ENCODE data around the gene CLIC6.

The CLIC6 gene

DNA sequence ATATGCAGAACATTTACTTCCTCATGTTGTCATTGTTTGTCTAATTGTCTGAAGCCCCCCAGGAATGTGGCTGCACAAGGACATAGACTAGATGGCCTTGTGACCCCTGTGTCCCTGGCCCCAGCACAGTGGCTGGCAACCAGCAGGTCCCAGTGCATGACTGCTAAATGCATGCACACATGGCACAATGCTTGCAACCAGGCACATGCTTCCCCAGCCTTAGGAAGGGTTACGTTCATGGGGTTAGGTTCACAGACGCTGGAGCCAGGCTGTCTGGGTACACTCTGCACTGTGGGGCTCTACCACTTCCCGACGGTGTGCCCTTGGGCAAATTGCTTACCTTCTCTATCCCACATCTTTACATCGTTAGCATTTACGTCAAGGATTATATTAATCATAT, 21.2 kb upstream of the CLIC6 start:
- Histone ChIP-seq H3K9ac (ENCODE audit: low read depth, low read length, poor library complexity) (no peak overlapping the region), H3K9me3 (replicated peaks in 1 of 2; ENCODE audit: control insufficient read depth in 2 of 2, insufficient read depth in 1 of 2, low read depth in 1 of 2, low read length in 2 of 2) (no peaks in the 10 kb centered on the region), H2BK12ac (ENCODE audit: low read length) (no peak overlapping the region), H2BK120ac (ENCODE audit: low read depth, low read length) (no peak overlapping the region), H3K23ac (ENCODE audit: low read depth, low read length, poor library complexity) (no peak overlapping the region), H2AK5ac (ENCODE audit: low read depth, low read length) (no peak overlapping the region), H3K27ac (replicated peaks; ENCODE audit: low read length) (no peak overlapping the region), H2BK5ac (ENCODE audit: low read length) (no peak overlapping the region), H3K4me2 (ENCODE audit: insufficient read depth, low read length, poor library complexity, severe bottlenecking) (no peak overlapping the region), H3K4ac (ENCODE audit: low read length) (no peak overlapping the region), H3K4me1 (ENCODE audit: control insufficient read depth in 2 of 2, insufficient read depth in 1 of 2, low read depth in 1 of 2, low read length in 2 of 2) (peaks cover 0 to 3% of the 10 kb centered on the region in 2 donors), H4K91ac (ENCODE audit: low read depth, low read length, poor library complexity) (no peak overlapping the region), H3K4me3 (ENCODE audit: low read length in 2 of 2) (peak overlapping the region in 1 of 2 donors; percentile 39), H3K79me1 (ENCODE audit: low read depth, low read length) (no peaks in the 10 kb centered on the region), H2BK15ac (ENCODE audit: low read length) (no peak overlapping the region), H4K8ac (ENCODE audit: low read depth, low read length) (no peak overlapping the region), H3K14ac (ENCODE audit: low read length) (no peak overlapping the region), H2AFZ (ENCODE audit: low read length) (no peak overlapping the region), H3K27me3 (ENCODE audit: control insufficient read depth in 3 of 3, insufficient read depth in 3 of 3, low read depth in 1 of 3, low read length in 3 of 3) (no peaks in the 10 kb centered on the region), H3K36me3 (replicated peaks in 1 of 2; ENCODE audit: control insufficient read depth in 2 of 2, insufficient read depth in 2 of 2, low read length in 2 of 2) (no peaks in the 10 kb centered on the region), H3K18ac (ENCODE audit: low read length) (no peak overlapping the region)
- DNase-seq (ENCODE audit: low spot score): no peak
- no CpG with 5 or more reads among the region's 6 CpGs for WGBS, 2 donors (ENCODE audit: extremely low coverage in 2 of 2, insufficient read length in 2 of 2, insufficient replicate concordance in 1 of 2)

DNA sequence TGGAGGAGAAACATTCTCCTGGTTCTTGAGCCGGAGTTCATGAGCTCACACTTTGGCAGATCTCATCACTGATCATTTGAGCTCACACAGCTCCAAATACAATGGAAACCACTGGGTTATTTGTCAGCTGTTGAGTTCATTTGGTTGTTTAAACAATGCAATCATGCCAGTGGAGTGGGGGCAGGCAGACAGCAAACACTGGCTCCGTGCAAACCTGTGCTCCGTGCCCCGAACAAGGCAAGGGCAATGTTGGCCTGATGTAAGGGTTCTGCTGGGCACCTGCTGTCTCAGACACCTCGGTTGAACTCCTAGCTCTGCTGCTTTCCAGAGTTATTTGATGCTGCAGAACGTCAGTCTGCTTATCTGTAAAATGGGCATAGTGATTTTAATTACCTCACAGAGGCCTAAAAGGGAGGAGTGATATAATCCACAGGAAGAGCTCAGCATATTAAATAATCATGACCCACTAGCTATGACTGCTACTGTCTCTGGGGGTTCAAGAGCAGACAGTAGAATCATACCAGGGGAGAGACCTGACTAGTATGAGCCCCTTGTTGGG, 20.0 kb upstream of the CLIC6 start:
- Histone ChIP-seq H4K91ac (ENCODE audit: low read depth, low read length, poor library complexity) (no peak overlapping the region), H3K9me3 (replicated peaks in 1 of 2; ENCODE audit: control insufficient read depth in 2 of 2, insufficient read depth in 1 of 2, low read depth in 1 of 2, low read length in 2 of 2) (peaks cover 0 to 1% of the 10 kb centered on the region in 2 donors), H3K27ac (replicated peaks; ENCODE audit: low read length) (no peak overlapping the region), H2BK15ac (ENCODE audit: low read length) (no peak overlapping the region), H3K4ac (ENCODE audit: low read length) (no peak overlapping the region), H3K4me2 (ENCODE audit: insufficient read depth, low read length, poor library complexity, severe bottlenecking) (no peak overlapping the region), H2AK5ac (ENCODE audit: low read depth, low read length) (no peak overlapping the region), H3K79me1 (ENCODE audit: low read depth, low read length) (no peaks in the 10 kb centered on the region), H3K36me3 (replicated peaks in 1 of 2; ENCODE audit: control insufficient read depth in 2 of 2, insufficient read depth in 2 of 2, low read length in 2 of 2) (no peaks in the 10 kb centered on the region), H3K9ac (ENCODE audit: low read depth, low read length, poor library complexity) (no peak overlapping the region), H3K4me1 (ENCODE audit: control insufficient read depth in 2 of 2, insufficient read depth in 1 of 2, low read depth in 1 of 2, low read length in 2 of 2) (peaks cover 0 to 3% of the 10 kb centered on the region in 2 donors), H2BK120ac (ENCODE audit: low read depth, low read length) (no peak overlapping the region), H4K8ac (ENCODE audit: low read depth, low read length) (no peak overlapping the region), H2BK5ac (ENCODE audit: low read length) (no peak overlapping the region), H3K4me3 (ENCODE audit: low read length in 2 of 2) (no peak overlapping the region), H3K23ac (ENCODE audit: low read depth, low read length, poor library complexity) (no peak overlapping the region), H3K18ac (ENCODE audit: low read length) (no peak overlapping the region), H2BK12ac (ENCODE audit: low read length) (no peak overlapping the region), H3K27me3 (ENCODE audit: control insufficient read depth in 3 of 3, insufficient read depth in 3 of 3, low read depth in 1 of 3, low read length in 3 of 3) (no peaks in the 10 kb centered on the region), H3K14ac (ENCODE audit: low read length) (no peak overlapping the region), H2AFZ (ENCODE audit: low read length) (no peak overlapping the region)
- no CpG with 5 or more reads among the region's 6 CpGs for WGBS, 2 donors (ENCODE audit: extremely low coverage in 2 of 2, insufficient read length in 2 of 2, insufficient replicate concordance in 1 of 2)
- DNase-seq (ENCODE audit: low spot score): no peak

DNA sequence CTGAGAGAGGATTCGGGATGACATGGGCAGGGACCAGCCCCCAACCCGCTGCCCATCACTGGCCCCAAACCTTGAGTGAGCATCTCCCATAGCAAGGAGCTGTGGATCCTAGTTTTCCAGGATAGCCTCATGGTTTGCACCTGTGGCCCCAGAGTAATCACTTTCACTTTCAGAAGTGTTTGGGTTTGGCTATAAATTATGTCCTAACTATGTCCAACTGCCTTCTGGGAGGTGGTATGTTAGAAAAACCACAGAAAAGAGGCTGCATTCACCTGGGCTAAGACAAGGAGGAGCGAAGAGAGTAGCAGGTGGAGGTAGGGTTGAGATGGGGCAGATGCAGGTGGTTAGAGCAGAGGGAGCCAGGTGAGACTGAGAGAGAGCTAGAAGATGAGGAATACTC, 19.4 kb upstream of the CLIC6 start:
- no CpG with 5 or more reads among the region's 3 CpGs for WGBS, 2 donors (ENCODE audit: extremely low coverage in 2 of 2, insufficient read length in 2 of 2, insufficient replicate concordance in 1 of 2)
- DNase-seq (ENCODE audit: low spot score): no peak
- Histone ChIP-seq H3K18ac (ENCODE audit: low read length) (no peak overlapping the region), H2BK12ac (ENCODE audit: low read length) (no peak overlapping the region), H2BK5ac (ENCODE audit: low read length) (no peak overlapping the region), H3K4me1 (ENCODE audit: control insufficient read depth in 2 of 2, insufficient read depth in 1 of 2, low read depth in 1 of 2, low read length in 2 of 2) (peaks cover 0 to 3% of the 10 kb centered on the region in 2 donors), H3K79me1 (ENCODE audit: low read depth, low read length) (no peaks in the 10 kb centered on the region), H3K9ac (ENCODE audit: low read depth, low read length, poor library complexity) (no peak overlapping the region), H2BK15ac (ENCODE audit: low read length) (no peak overlapping the region), H4K91ac (ENCODE audit: low read depth, low read length, poor library complexity) (no peak overlapping the region), H2AFZ (ENCODE audit: low read length) (no peak overlapping the region), H3K14ac (ENCODE audit: low read length) (no peak overlapping the region), H2AK5ac (ENCODE audit: low read depth, low read length) (no peak overlapping the region), H3K23ac (ENCODE audit: low read depth, low read length, poor library complexity) (no peak overlapping the region), H3K27me3 (ENCODE audit: control insufficient read depth in 3 of 3, insufficient read depth in 3 of 3, low read depth in 1 of 3, low read length in 3 of 3) (no peaks in the 10 kb centered on the region), H3K4me2 (ENCODE audit: insufficient read depth, low read length, poor library complexity, severe bottlenecking) (no peak overlapping the region), H3K4ac (ENCODE audit: low read length) (no peak overlapping the region), H4K8ac (ENCODE audit: low read depth, low read length) (no peak overlapping the region), H3K9me3 (replicated peaks in 1 of 2; ENCODE audit: control insufficient read depth in 2 of 2, insufficient read depth in 1 of 2, low read depth in 1 of 2, low read length in 2 of 2) (peaks cover 0 to 2% of the 10 kb centered on the region in 2 donors), H3K4me3 (ENCODE audit: low read length in 2 of 2) (no peak overlapping the region), H3K27ac (replicated peaks; ENCODE audit: low read length) (no peak overlapping the region), H3K36me3 (replicated peaks in 1 of 2; ENCODE audit: control insufficient read depth in 2 of 2, insufficient read depth in 2 of 2, low read length in 2 of 2) (no peaks in the 10 kb centered on the region), H2BK120ac (ENCODE audit: low read depth, low read length) (no peak overlapping the region)

DNA sequence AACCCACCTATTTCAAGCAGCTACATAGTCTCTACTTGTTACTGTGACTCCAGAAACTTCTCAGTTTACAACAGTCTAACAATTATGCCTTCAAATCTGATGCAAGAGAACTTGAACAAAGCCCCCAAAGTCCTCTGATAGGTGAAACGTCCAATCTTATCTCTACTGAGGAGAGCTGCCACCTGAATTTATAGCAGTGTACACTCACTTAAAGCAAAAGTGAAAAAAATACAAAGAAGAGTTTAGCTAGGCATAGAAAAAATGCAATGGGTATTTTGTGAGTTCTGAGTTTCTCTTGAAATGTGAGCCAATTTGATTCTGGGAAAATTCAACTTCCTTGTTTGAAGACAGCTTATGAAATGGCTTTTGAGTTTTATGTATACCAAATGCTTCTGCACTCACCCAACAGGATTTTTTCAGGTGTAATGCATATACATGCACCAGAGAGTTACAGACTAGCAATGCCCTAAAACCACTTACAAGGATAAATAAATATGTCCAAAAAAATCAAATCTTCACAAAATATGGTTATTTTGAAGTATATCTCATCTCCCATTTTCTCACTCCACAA, 17.8 kb upstream of the CLIC6 start:
- no CpG with 5 or more reads among the region's 1 CpG for WGBS, 2 donors (ENCODE audit: extremely low coverage in 2 of 2, insufficient read length in 2 of 2, insufficient replicate concordance in 1 of 2)
- Histone ChIP-seq H4K91ac (ENCODE audit: low read depth, low read length, poor library complexity) (no peak overlapping the region), H3K4me2 (ENCODE audit: insufficient read depth, low read length, poor library complexity, severe bottlenecking) (no peak overlapping the region), H3K4me1 (ENCODE audit: control insufficient read depth in 2 of 2, insufficient read depth in 1 of 2, low read depth in 1 of 2, low read length in 2 of 2) (peaks cover 0 to 3% of the 10 kb centered on the region in 2 donors), H3K27me3 (ENCODE audit: control insufficient read depth in 3 of 3, insufficient read depth in 3 of 3, low read depth in 1 of 3, low read length in 3 of 3) (no peaks in the 10 kb centered on the region), H3K18ac (ENCODE audit: low read length) (no peak overlapping the region), H2BK15ac (ENCODE audit: low read length) (no peak overlapping the region), H3K9ac (ENCODE audit: low read depth, low read length, poor library complexity) (no peak overlapping the region), H2BK5ac (ENCODE audit: low read length) (no peak overlapping the region), H2BK12ac (ENCODE audit: low read length) (no peak overlapping the region), H3K4ac (ENCODE audit: low read length) (no peak overlapping the region), H2AK5ac (ENCODE audit: low read depth, low read length) (no peak overlapping the region), H2AFZ (ENCODE audit: low read length) (no peak overlapping the region), H3K23ac (ENCODE audit: low read depth, low read length, poor library complexity) (no peak overlapping the region), H3K36me3 (replicated peaks in 1 of 2; ENCODE audit: control insufficient read depth in 2 of 2, insufficient read depth in 2 of 2, low read length in 2 of 2) (no peaks in the 10 kb centered on the region), H2BK120ac (ENCODE audit: low read depth, low read length) (no peak overlapping the region), H3K14ac (ENCODE audit: low read length) (no peak overlapping the region), H3K9me3 (replicated peaks in 1 of 2; ENCODE audit: control insufficient read depth in 2 of 2, insufficient read depth in 1 of 2, low read depth in 1 of 2, low read length in 2 of 2) (peaks cover 0 to 2% of the 10 kb centered on the region in 2 donors), H3K79me1 (ENCODE audit: low read depth, low read length) (no peaks in the 10 kb centered on the region), H3K4me3 (ENCODE audit: low read length in 2 of 2) (no peak overlapping the region), H3K27ac (replicated peaks; ENCODE audit: low read length) (no peak overlapping the region), H4K8ac (ENCODE audit: low read depth, low read length) (no peak overlapping the region)
- no peak for DNase-seq (ENCODE audit: low spot score)

All from neuronal stem cell (in vitro differentiated cells).